HepG2 (cell line): ENCODE results near the gene EPHX1.

ENCODE experiments used
- POLR2A ChIP-seq, 2 experiments: IDR thresholded peaks; 2 replicates each; pipeline ENCODE4 v1.6.1; 2011; ENCODE audit warnings: low read depth in 2 of 2, low read length in 2 of 2, mild to moderate bottlenecking in 1 of 2, moderate library complexity in 1 of 2; ENCODE audit not compliant: insufficient read depth in 1 of 2
- POLR2AphosphoS5 ChIP-seq: IDR thresholded peaks from 2 replicates; pipeline ENCODE4 v1.6.1; 2012; ENCODE audit warnings: low read depth, low read length
- RNF219 ChIP-seq: sonication (generic); formaldehyde crosslinking; IDR thresholded peaks from 2 replicates; pipeline ENCODE4 v1.5.0; 2020; ENCODE audit warnings: mild to moderate bottlenecking, missing genetic modification reagents
- ZNF331 ChIP-seq: sonication (generic); formaldehyde crosslinking; IDR thresholded peaks from 2 replicates; pipeline ENCODE4 v1.4.0; 2020; ENCODE audit warnings: missing genetic modification reagents

- TF ChIP-seq POLR2A (IDR thresholded peaks at IDR 0.05; ENCODE audit: insufficient read depth in 1 of 2, low read depth in 2 of 2, low read length in 2 of 2) (no peak), ZNF331 (CRISPR knock-in tag) (no peak), POLR2AphosphoS5 (no peak), RNF219 (CRISPR knock-in tag) (no peak)
These were observed 10.7 kb downstream of the EPHX1 start for GRCh38 chr1:225820522-225821120.
